Liver (tissue), 9 donors: Measurements from ENCODE around the gene CDKL1. TPM values are rescaled to one million over a fixed set of nuclear protein-coding genes. Genes with fewer than 3 reads are reported as not detected.

Source experiments
- DNase-seq: peaks from one replicate; pipeline ENCODE4 v3.0.0-alpha.2; 2017; ENCODE audit warnings: low spot score
- H3K27ac ChIP-seq, 2 donors: one replicate each; pipeline ENCODE4 v1.7.0; 2013; ENCODE audit warnings: inconsistent platforms in 2 of 2, low read length in 2 of 2, control low read depth in 1 of 2, low read depth in 1 of 2, mild to moderate bottlenecking in 1 of 2
- H3K27me3 ChIP-seq, 4 donors: one replicate each; pipeline versions ENCODE4 v1.6.1 to v1.7.0; 2013; ENCODE audit warnings: low read length in 3 of 4, inconsistent platforms in 1 of 4, mild to moderate bottlenecking in 1 of 4, moderate library complexity in 1 of 4; ENCODE audit not compliant: control insufficient read depth in 4 of 4, insufficient read depth in 4 of 4
- H3K36me3 ChIP-seq, 4 donors: one replicate each; pipeline versions ENCODE4 v1.6.1 to v1.7.0; 2013; ENCODE audit warnings: low read length in 3 of 4, mild to moderate bottlenecking in 3 of 4, low read depth in 1 of 4, moderate library complexity in 1 of 4; ENCODE audit not compliant: control insufficient read depth in 4 of 4, insufficient read depth in 3 of 4
- H3K4me1 ChIP-seq, 4 donors: one replicate each; pipeline versions ENCODE4 v1.6.1 to v1.7.0; 2013; ENCODE audit warnings: low read length in 3 of 4, mild to moderate bottlenecking in 3 of 4, moderate library complexity in 1 of 4; ENCODE audit not compliant: control insufficient read depth in 4 of 4, insufficient read depth in 4 of 4
- H3K4me3 ChIP-seq, 3 donors: one replicate each; pipeline versions ENCODE4 v1.6.1 to v1.7.0; 2013; ENCODE audit warnings: low read length in 3 of 3, control low read depth in 1 of 3, low read depth in 1 of 3, mild to moderate bottlenecking in 1 of 3
- H3K9ac ChIP-seq, 2 donors: one replicate each; pipeline ENCODE4 v1.7.0; 2013; ENCODE audit warnings: low read length in 2 of 2, mild to moderate bottlenecking in 2 of 2, moderate library complexity in 2 of 2, control low read depth in 1 of 2, low read depth in 1 of 2
- H3K9me3 ChIP-seq, 4 donors: one replicate each; pipeline versions ENCODE4 v1.6.1 to v1.7.0; 2013; ENCODE audit warnings: low read length in 3 of 4; ENCODE audit not compliant: control insufficient read depth in 4 of 4
- ATF3 ChIP-seq: IDR thresholded peaks from 2 replicates; pipeline ENCODE4 v1.6.1; 2016; ENCODE audit warnings: antibody characterized with exemption
- EGR1 ChIP-seq, 2 donors: IDR thresholded peaks; 2 replicates each; pipeline ENCODE4 v1.6.1; 2016 to 2018; ENCODE audit warnings: antibody characterized with exemption in 2 of 2, low read depth in 2 of 2
- FOXA1 ChIP-seq: IDR thresholded peaks from 2 replicates; pipeline ENCODE4 v1.6.1; 2016; ENCODE audit warnings: antibody characterized with exemption
- FOXA2 ChIP-seq: IDR thresholded peaks from 2 replicates; pipeline ENCODE4 v1.6.1; 2016; ENCODE audit warnings: antibody characterized with exemption
- GABPA ChIP-seq, 2 donors: IDR thresholded peaks in 1 of 2; conservative IDR thresholded peaks in 1 of 2; 2 replicates each; pipeline ENCODE4 v1.6.1; 2016; ENCODE audit warnings: antibody characterized with exemption in 2 of 2, mild to moderate bottlenecking in 1 of 2, moderate library complexity in 1 of 2
- HNF4A ChIP-seq, 2 donors: conservative IDR thresholded peaks; 2 replicates each; pipeline ENCODE4 v1.6.1; 2016; ENCODE audit warnings: antibody characterized with exemption in 2 of 2, mild to moderate bottlenecking in 2 of 2
- HNF4G ChIP-seq: IDR thresholded peaks from 2 replicates; pipeline ENCODE4 v1.6.1; 2016; ENCODE audit warnings: antibody characterized with exemption
- JUND ChIP-seq, 2 donors: IDR thresholded peaks; 2 replicates each; pipeline ENCODE4 v1.6.1; 2016; ENCODE audit warnings: antibody characterized with exemption in 2 of 2
- NR2F2 ChIP-seq: IDR thresholded peaks from 2 replicates; pipeline ENCODE4 v1.6.1; 2016; ENCODE audit warnings: antibody characterized with exemption
- RAD21 ChIP-seq, 2 donors: IDR thresholded peaks; 2 replicates each; pipeline ENCODE4 v1.6.1; 2016; ENCODE audit warnings: antibody characterized with exemption in 2 of 2, mild to moderate bottlenecking in 2 of 2
- REST ChIP-seq: IDR thresholded peaks from 2 replicates; pipeline ENCODE4 v1.6.1; 2016; ENCODE audit warnings: antibody characterized with exemption, mild to moderate bottlenecking
- RXRA ChIP-seq, 2 donors: IDR thresholded peaks; 2 replicates each; pipeline ENCODE4 v1.6.1; 2017 to 2018; ENCODE audit warnings: antibody characterized with exemption in 2 of 2, mild to moderate bottlenecking in 1 of 2
- SP1 ChIP-seq: IDR thresholded peaks from 2 replicates; pipeline ENCODE4 v1.6.1; 2018; ENCODE audit warnings: antibody characterized with exemption, mild to moderate bottlenecking
- TAF1 ChIP-seq: conservative IDR thresholded peaks from 2 replicates; pipeline ENCODE4 v1.6.1; 2016; ENCODE audit warnings: antibody characterized with exemption, mild to moderate bottlenecking
- YY1 ChIP-seq: IDR thresholded peaks from 2 replicates; pipeline ENCODE4 v1.6.1; 2016; ENCODE audit warnings: antibody characterized with exemption, mild to moderate bottlenecking
- ZBTB33 ChIP-seq: IDR thresholded peaks from 2 replicates; pipeline ENCODE4 v1.6.1; 2016; ENCODE audit warnings: antibody characterized with exemption
- WGBS: extraction: QIAGEN DNeasy Blood & Tissue Kit; methylation state at CpG from one replicate; pipeline ENCODE4 v1.1.7; 2013; 5-methylcytosine and 5-hydroxymethylcytosine counted together
- polyA plus RNA-seq, 2 donors: library from polyadenylated mRNA; stranded (reverse) in 1 of 2; unstranded in 1 of 2; fragments of 200-250 nt in 1 of 2; fragments of >200 nt in 1 of 2; fragmentation: Nextera tagmentation in 1 of 2; extraction: Ambion mirVana in 1 of 2; gene quantifications; one replicate each; pipeline versions ENCODE4 v1.2.1 to v1.2.3, GENCODE V29; 2013 to 2015
- total RNA-seq, 2 donors: library from RNA; depleted of rRNA; stranded (reverse); fragments of >200 nt; gene quantifications; one replicate each; pipeline ENCODE4 v1.2.3, GENCODE V29; 2014
- TF ChIP-seq, protein P1 (sequence below): IDR thresholded peaks from 2 replicates; pipeline ENCODE4 v1.6.1; 2016; ENCODE audit warnings: antibody characterized with exemption
- TF ChIP-seq, protein P2 (sequence below): fragments of 150-350 bp; IDR thresholded peaks from 2 replicates; pipeline ENCODE4 v1.5.1; 2017; ENCODE audit warnings: improper control_type of control experiment, low read depth, low read length; ENCODE audit not compliant: missing input control
- donor health status: healthy.
- donor health status: healthy.
- donor health status: healthy.
- donor health status: healthy.
- donor health status: healthy.

The CDKL1 gene
- total and polyA plus RNA-seq, 4 donors, result 1.1 to 6.8 (median 2.1) TPM

GRCh38 chr14:50308363-50308915 is 88.2 kb downstream of the CDKL1 start:
- WGBS, result 83% methylated on average over 4 of the region's 4 CpGs
- Histone ChIP-seq H3K4me1 (peaks cover 0 to 22% (median 19%) of the 10 kb centered on the region in 4 donors), H3K36me3 (no peaks in the 10 kb centered on the region), H3K9ac (no peak overlapping the region), H3K27ac (no peak overlapping the region), H3K4me3 (no peak overlapping the region), H3K27me3 (no peaks in the 10 kb centered on the region), H3K9me3 (no peaks in the 10 kb centered on the region)
- TF ChIP-seq HNF4A (conservative IDR thresholded peaks at IDR 0.05) (no peak), YY1 (no peak), GABPA (IDR thresholded peaks at IDR 0.05 in 1 of 2, conservative IDR thresholded peaks at IDR 0.05 in 1 of 2) (no peak), RXRA (IDR thresholded peaks at IDR 0.05) (no peak), SP1 (no peak), FOXA2 (no peak), NR2F2 (no peak), REST (no peak), HNF4G (no peak), RAD21 (IDR thresholded peaks at IDR 0.05) (no peak), JUND (IDR thresholded peaks at IDR 0.05) (no peak)
- no peak for DNase-seq

- peak; percentile 45 for TF ChIP-seq YY1
- no peak for TF ChIP-seq REST
- TF ChIP-seq GABPA (IDR thresholded peaks at IDR 0.05 in 1 of 2, conservative IDR thresholded peaks at IDR 0.05 in 1 of 2), result peak in 1 of 2 donors; percentile 12
- TF ChIP-seq, protein P1, sequence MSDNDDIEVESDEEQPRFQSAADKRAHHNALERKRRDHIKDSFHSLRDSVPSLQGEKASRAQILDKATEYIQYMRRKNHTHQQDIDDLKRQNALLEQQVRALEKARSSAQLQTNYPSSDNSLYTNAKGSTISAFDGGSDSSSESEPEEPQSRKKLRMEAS, result peak; percentile 44
- TF ChIP-seq EGR1 (IDR thresholded peaks at IDR 0.05; ENCODE audit: low read depth in 2 of 2), result no peak
- no peak for TF ChIP-seq FOXA1
- peak; percentile 73 to 76 for TF ChIP-seq HNF4A (conservative IDR thresholded peaks at IDR 0.05)
- peak; percentile 50 to 70 for TF ChIP-seq RXRA (IDR thresholded peaks at IDR 0.05)
- peak; percentile 58 for TF ChIP-seq SP1
- TF ChIP-seq ATF3, result no peak
- TF ChIP-seq FOXA2, result peak; percentile 30
- TF ChIP-seq RAD21 (IDR thresholded peaks at IDR 0.05), result no peak
- no peak for TF ChIP-seq NR2F2
- peak; percentile 41 for TF ChIP-seq ZBTB33
- TF ChIP-seq TAF1, result no peak
- TF ChIP-seq HNF4G, result no peak
- TF ChIP-seq JUND (IDR thresholded peaks at IDR 0.05), result no peak
- TF ChIP-seq, protein P2, sequence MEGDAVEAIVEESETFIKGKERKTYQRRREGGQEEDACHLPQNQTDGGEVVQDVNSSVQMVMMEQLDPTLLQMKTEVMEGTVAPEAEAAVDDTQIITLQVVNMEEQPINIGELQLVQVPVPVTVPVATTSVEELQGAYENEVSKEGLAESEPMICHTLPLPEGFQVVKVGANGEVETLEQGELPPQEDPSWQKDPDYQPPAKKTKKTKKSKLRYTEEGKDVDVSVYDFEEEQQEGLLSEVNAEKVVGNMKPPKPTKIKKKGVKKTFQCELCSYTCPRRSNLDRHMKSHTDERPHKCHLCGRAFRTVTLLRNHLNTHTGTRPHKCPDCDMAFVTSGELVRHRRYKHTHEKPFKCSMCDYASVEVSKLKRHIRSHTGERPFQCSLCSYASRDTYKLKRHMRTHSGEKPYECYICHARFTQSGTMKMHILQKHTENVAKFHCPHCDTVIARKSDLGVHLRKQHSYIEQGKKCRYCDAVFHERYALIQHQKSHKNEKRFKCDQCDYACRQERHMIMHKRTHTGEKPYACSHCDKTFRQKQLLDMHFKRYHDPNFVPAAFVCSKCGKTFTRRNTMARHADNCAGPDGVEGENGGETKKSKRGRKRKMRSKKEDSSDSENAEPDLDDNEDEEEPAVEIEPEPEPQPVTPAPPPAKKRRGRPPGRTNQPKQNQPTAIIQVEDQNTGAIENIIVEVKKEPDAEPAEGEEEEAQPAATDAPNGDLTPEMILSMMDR, result no peak
- WGBS, result 51% methylated on average over 8 of the region's 8 CpGs
- peaks cover 0 to 2% (median under 1%) of the 10 kb centered on the region in 4 donors for H3K36me3 ChIP-seq
- peaks cover 0 to 7% (median 4%) of the 10 kb centered on the region in 4 donors for H3K4me1 ChIP-seq
- peak overlapping the region in 1 of 2 donors; percentile 66 for H3K27ac ChIP-seq
- H3K27me3 ChIP-seq, result no peaks in the 10 kb centered on the region
- no peak for DNase-seq
- H3K4me3 ChIP-seq, result no peak overlapping the region
- H3K9me3 ChIP-seq, result no peaks in the 10 kb centered on the region
- H3K9ac ChIP-seq, result no peak overlapping the region
These were observed 92.8 kb downstream of the CDKL1 start for GRCh38 chr14:50303744-50304471.
